Adrenal gland (tissue), 5 donors: ENCODE data around the gene IL33.

ENCODE experiments used
- POLR2A ChIP-seq, 2 donors: fragments of 450-650 bp; IDR thresholded peaks; one replicate each; pipeline ENCODE4 v1.6.1; 2017; ENCODE audit warnings: antibody characterized with exemption in 2 of 2, mild to moderate bottlenecking in 2 of 2, moderate library complexity in 1 of 2
- TF ChIP-seq, protein P1 (sequence below), 6 experiments: fragments of 450-650 bp in 4 of 6; fragments of 200-600 bp in 2 of 6; sonication (generic) in 1 of 6; IDR thresholded peaks; 1 replicate in 5 of 6; 2 replicates in 1 of 6; pipeline versions ENCODE4 v1.5.1 to v1.8.0; 2016 to 2021; ENCODE audit warnings: antibody characterized with exemption in 6 of 6, mild to moderate bottlenecking in 2 of 6, moderate library complexity in 1 of 6
- donor health status: DM: no; HTN: no; CAD: no.

DNA sequence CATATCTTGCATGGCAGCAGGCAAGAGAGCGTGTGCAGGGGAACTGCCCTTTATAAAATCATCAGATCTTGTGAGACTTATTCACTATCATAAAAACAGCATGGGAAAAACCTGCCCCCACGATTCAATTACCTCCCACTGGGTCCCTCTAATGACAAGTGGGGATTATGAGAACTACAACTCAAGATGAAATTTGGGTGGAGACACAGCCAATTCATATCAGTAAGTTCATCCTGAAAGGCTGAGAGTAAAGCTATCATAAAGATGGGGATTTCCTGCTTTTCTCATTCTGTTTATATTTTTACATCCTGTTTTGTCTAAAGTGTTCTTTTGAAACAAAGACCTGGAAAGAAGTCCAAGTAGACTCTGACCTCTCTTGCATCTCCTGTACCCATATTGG is 28.9 kb upstream of the IL33 start:
- TF ChIP-seq, protein P1, sequence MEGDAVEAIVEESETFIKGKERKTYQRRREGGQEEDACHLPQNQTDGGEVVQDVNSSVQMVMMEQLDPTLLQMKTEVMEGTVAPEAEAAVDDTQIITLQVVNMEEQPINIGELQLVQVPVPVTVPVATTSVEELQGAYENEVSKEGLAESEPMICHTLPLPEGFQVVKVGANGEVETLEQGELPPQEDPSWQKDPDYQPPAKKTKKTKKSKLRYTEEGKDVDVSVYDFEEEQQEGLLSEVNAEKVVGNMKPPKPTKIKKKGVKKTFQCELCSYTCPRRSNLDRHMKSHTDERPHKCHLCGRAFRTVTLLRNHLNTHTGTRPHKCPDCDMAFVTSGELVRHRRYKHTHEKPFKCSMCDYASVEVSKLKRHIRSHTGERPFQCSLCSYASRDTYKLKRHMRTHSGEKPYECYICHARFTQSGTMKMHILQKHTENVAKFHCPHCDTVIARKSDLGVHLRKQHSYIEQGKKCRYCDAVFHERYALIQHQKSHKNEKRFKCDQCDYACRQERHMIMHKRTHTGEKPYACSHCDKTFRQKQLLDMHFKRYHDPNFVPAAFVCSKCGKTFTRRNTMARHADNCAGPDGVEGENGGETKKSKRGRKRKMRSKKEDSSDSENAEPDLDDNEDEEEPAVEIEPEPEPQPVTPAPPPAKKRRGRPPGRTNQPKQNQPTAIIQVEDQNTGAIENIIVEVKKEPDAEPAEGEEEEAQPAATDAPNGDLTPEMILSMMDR (IDR thresholded peaks at IDR 0.05) = no peak
- TF ChIP-seq POLR2A (IDR thresholded peaks at IDR 0.05) = no peak
